ENCODE data around the gene ONECUT1. TPM values are rescaled to one million over a fixed set of nuclear protein-coding genes. Genes with fewer than 3 reads are reported as not detected.

Gene ONECUT1
- total RNA-seq, 4 donors from 2014 or later = not detected

DNA sequence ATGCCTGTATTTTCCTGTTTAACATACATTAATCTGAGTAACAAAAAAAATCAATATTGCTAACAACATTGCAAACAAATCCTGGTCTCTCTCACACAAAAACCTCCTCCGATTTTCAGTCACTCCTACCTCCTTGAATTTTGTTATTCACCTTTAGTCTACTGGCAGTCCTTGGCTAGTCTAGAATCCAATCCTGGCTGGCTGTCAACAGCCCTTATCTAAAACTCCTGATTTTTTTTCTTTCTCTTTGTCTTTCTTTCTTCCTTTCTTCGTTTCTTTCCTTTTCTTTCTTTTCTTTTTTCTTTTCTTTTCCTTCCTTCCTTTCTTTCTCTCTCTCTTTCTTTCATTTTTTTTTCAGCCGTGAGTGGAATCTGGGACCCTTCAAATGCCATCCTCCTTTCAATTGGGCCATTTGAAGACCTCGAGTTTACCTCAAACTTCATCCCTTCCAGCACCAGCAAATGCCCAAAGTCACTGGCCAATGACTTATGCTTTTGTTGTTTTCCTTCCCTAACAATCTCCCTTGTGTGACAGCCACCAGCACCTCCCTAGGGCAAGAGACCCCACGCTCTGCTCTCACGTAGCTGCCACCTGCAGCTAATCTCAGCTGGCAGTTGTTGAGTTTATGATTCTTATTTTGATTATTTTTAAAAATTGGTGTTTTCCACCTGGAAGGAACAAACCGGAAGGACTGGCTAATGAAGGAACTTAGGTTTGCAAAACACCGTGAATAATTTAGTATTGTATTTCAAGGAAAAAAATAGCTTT, 6.8 kb upstream of the ONECUT1 start:
- intact Hi-C loops (cut with DNase I) = no loop called here
- peaks cover 0 to 20% (median 4%) of the 10 kb centered on the region in 3 donors for H3K4me1 ChIP-seq

DNA sequence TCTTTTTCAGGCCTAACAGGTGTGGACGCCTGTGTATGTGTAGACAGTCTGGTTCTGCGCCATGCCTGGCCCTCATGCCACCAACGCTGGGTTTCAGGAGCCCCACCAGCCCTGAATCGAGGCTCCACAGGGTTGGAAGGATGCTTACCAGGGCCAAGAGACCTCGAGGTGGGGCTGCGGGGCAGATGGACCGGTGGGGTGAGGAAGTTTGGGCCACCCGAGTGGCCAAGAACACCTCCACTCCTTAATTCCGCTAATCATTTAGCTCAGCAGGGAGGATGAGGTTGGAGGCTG, 6.0 kb upstream of the ONECUT1 start:
- intact Hi-C loops (cut with DNase I) = no loop called here
- DNase-seq = no peak
- no peak overlapping the region for H3K4me3 ChIP-seq
- TF ChIP-seq POLR2A (IDR thresholded peaks at IDR 0.05) = no peak
- TF ChIP-seq, protein P1, sequence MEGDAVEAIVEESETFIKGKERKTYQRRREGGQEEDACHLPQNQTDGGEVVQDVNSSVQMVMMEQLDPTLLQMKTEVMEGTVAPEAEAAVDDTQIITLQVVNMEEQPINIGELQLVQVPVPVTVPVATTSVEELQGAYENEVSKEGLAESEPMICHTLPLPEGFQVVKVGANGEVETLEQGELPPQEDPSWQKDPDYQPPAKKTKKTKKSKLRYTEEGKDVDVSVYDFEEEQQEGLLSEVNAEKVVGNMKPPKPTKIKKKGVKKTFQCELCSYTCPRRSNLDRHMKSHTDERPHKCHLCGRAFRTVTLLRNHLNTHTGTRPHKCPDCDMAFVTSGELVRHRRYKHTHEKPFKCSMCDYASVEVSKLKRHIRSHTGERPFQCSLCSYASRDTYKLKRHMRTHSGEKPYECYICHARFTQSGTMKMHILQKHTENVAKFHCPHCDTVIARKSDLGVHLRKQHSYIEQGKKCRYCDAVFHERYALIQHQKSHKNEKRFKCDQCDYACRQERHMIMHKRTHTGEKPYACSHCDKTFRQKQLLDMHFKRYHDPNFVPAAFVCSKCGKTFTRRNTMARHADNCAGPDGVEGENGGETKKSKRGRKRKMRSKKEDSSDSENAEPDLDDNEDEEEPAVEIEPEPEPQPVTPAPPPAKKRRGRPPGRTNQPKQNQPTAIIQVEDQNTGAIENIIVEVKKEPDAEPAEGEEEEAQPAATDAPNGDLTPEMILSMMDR (IDR thresholded peaks at IDR 0.05) = no peak
- H3K27me3 ChIP-seq = peaks cover 21 to 100% (median 49%) of the 10 kb centered on the region in 4 donors
- no peaks in the 10 kb centered on the region for H3K36me3 ChIP-seq
- peaks cover 2 to 21% (median 4%) of the 10 kb centered on the region in 3 donors for H3K4me1 ChIP-seq
- no peak overlapping the region for H3K27ac ChIP-seq
- H3K9me3 ChIP-seq = no peaks in the 10 kb centered on the region
- 11 to 18% methylated on average over 2 to 5 of the region's 9 CpGs for WGBS, 2 donors

More for the DNA sequence above, 6.8 kb upstream of the ONECUT1 start:
- no peak for TF ChIP-seq POLR2A (IDR thresholded peaks at IDR 0.05)
- TF ChIP-seq, protein P1 (IDR thresholded peaks at IDR 0.05) = no peak
- Histone ChIP-seq H3K27ac (no peak overlapping the region), H3K4me3 (no peak overlapping the region), H3K27me3 (peaks cover 18 to 100% (median 54%) of the 10 kb centered on the region in 4 donors), H3K36me3 (no peaks in the 10 kb centered on the region), H3K9me3 (no peaks in the 10 kb centered on the region)
- 6 to 11% methylated on average over 8 of the region's 8 CpGs for WGBS, 2 donors
- DNase-seq = no peak

DNA sequence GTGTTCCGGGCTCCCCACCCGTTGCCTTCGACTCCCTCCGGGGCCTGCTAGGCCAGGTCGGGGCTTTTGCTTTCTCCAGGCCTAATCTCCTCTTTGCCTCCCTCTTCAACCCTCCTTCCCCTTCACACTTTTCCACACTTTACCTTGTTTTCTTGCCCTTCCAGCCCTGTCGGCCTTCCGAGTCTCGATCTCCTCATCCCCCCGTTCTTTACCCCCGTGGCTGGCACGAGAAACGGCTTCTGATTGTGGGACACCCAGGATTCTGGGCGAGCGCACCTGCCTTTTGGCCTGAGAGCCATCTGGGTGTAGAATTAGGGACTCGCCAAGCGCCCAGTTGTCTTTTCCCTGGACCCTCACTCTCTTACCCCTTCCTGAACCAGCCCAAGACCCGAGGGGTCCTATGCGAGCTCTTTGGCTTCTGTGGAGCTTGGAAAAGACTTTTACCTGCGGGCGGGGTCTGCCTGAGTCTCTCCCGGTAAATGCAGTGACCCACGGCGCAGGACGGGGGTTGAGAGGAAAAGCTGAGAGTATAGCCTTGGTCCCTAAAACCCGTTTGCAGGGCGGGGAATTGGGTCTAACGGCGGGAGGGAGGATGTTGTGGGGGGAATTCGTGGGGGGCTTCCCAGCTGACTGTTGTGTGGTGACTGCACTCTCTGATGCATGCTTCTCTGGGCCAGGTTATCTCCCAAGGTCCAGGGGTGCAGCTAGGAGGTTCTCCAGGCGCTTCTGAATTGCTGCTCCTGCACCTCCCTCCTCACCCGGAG, 5.5 kb upstream of the ONECUT1 start:
- Histone ChIP-seq H3K36me3 (no peaks in the 10 kb centered on the region), H3K27ac (no peak overlapping the region), H3K9me3 (no peaks in the 10 kb centered on the region), H3K4me1 (peaks cover 7 to 26% (median 10%) of the 10 kb centered on the region in 3 donors), H3K4me3 (no peak overlapping the region), H3K27me3 (peaks cover 21 to 100% (median 53%) of the 10 kb centered on the region in 4 donors)
- TF ChIP-seq POLR2A (IDR thresholded peaks at IDR 0.05) = no peak
- TF ChIP-seq, protein P1 (IDR thresholded peaks at IDR 0.05) = no peak
- intact Hi-C loops (cut with DNase I) = no loop called here
- no peak for DNase-seq
- 12 to 31% methylated on average over 21 to 24 of the region's 31 CpGs for WGBS, 2 donors

DNA sequence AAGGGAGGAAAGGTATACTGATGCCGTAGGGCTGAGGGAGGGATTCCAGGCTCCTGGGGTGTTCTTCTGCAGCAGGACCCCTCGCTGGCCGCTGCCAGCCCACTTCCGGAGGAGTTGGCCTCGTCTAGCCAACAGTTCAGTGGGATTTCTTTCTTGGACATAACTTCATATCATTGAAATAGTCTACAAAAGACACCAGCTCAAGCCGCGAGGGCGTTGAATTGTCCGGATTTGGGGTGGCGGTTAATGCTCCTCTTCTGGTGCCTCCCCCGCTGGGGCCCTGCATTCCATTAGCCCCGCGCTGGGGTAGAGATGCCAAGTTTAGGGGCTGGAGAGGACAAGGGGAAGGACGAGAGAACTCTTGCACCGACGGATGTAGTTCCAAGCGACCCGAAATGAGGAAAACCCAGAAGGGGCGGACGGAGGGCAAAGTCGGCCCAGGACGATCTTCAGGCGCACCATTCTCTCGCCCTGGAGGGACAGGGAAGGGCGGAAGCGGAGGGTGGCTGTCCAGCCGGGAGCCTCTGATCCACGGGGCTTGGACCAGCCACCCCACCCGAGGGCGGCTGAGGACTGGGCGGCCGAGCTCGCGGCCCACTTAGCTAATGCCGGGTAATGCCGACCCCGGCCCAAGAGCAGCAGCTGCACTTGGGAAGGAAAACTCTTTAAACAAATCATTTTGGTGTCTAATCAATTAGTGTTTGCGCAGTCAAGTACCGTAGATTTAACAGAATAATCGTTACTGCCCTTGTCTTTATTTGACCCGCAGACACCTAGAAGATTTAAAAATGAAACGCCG, 4.7 kb upstream of the ONECUT1 start:
- DNase-seq = no peak
- Histone ChIP-seq H3K4me3 (no peak overlapping the region), H3K4me1 (peaks cover 13 to 34% (median 15%) of the 10 kb centered on the region in 3 donors), H3K9me3 (no peaks in the 10 kb centered on the region), H3K27ac (no peak overlapping the region), H3K36me3 (no peaks in the 10 kb centered on the region), H3K27me3 (peaks cover 21 to 100% (median 49%) of the 10 kb centered on the region in 4 donors)
- intact Hi-C loops (cut with DNase I) = no loop called here
- WGBS, 2 donors = 15 to 17% methylated on average over 10 to 19 of the region's 43 CpGs
- TF ChIP-seq, protein P1 (IDR thresholded peaks at IDR 0.05) = no peak
- TF ChIP-seq POLR2A (IDR thresholded peaks at IDR 0.05) = no peak

Data from esophagus squamous epithelium (tissue), 5 donors.